Lower lobe of right lung (tissue), 2 donors: Measurements from ENCODE around the gene GDF11. TPM values are rescaled to one million over a fixed set of nuclear protein-coding genes. Genes with fewer than 3 reads are reported as not detected.
A peak's percentile ranks its signal among the peaks of the same experiment; 100 is the strongest.

Experiments used
- ATAC-seq, 2 donors: fragments of 200-7000 bp; cut with Tn5 transposase; one replicate each; pipeline ENCODE4 v1.9.1; 2020 to 2022; ENCODE audit warnings: mild to moderate bottlenecking in 2 of 2, moderate library complexity in 2 of 2
- DNase-seq: peaks from one replicate; pipeline ENCODE4 v3.0.0-alpha.2; 2020
- H3K27ac ChIP-seq: fragments of 200-600 bp; one replicate; pipeline ENCODE4 v1.8.0; 2022
- H3K27me3 ChIP-seq: fragments of 200-600 bp; one replicate; pipeline ENCODE4 v1.8.0; 2022; ENCODE audit warnings: low read depth
- H3K36me3 ChIP-seq: fragments of 200-600 bp; one replicate; pipeline ENCODE4 v1.8.0; 2022; ENCODE audit warnings: mild to moderate bottlenecking
- H3K4me1 ChIP-seq: fragments of 200-600 bp; one replicate; pipeline ENCODE4 v1.8.0; 2022
- H3K4me3 ChIP-seq: fragments of 200-600 bp; one replicate; pipeline ENCODE4 v1.8.0; 2022; ENCODE audit warnings: mild to moderate bottlenecking
- H3K9me3 ChIP-seq: fragments of 200-600 bp; one replicate; pipeline ENCODE4 v1.8.0; 2022
- CTCF ChIP-seq: fragments of 200-600 bp; IDR thresholded peaks from one replicate; pipeline ENCODE4 v1.8.0; 2022; ENCODE audit warnings: antibody characterized with exemption, mild to moderate bottlenecking
- intact Hi-C: fragments of 100-400 bp; cut with DNase I; formaldehyde crosslinking; loops from one replicate; pipeline ENCODE4 v1.11.0; 2022
- total RNA-seq: library from RNA; stranded (reverse); fragmentation: NEBNext Ultra II Directional; extraction: Animal tissue kit (Norgen Biotek cat#: 25700); gene quantifications from one replicate; pipeline ENCODE4 v1.2.1, GENCODE V29; 2021
- donor health status: DM: no; HTN: yes; CAD: no; lungs with severe emphysema.

The GDF11 gene
- total RNA-seq, 1 donor from 2014 or later = 3.8 TPM

- TF ChIP-seq CTCF = peak; percentile 78
- Histone ChIP-seq H3K36me3 (no peaks in the 10 kb centered on the region), H3K27me3 (no peaks in the 10 kb centered on the region), H3K4me1 (peaks cover 21% of the 10 kb centered on the region), H3K27ac (no peak overlapping the region), H3K9me3 (no peaks in the 10 kb centered on the region), H3K4me3 (no peak overlapping the region)
- ATAC-seq (peak; percentile 83 to 86), DNase-seq (peak; percentile 80)
- intact Hi-C loops = no loop called here
These were observed 5.9 kb upstream of the GDF11 start for GRCh38 chr12:55736780-55737580.

- DNase-seq = no peak
These were observed 5.3 kb upstream of the GDF11 start for GRCh38 chr12:55737581-55738122.

GRCh38 chr12:55738123-55739024, 4.5 kb upstream of the GDF11 start:
- H3K9me3 ChIP-seq = no peaks in the 10 kb centered on the region
- DNase-seq = peak; percentile 85
- TF ChIP-seq CTCF = peak; percentile 87
- H3K27me3 ChIP-seq = no peaks in the 10 kb centered on the region
- peaks cover 23% of the 10 kb centered on the region for H3K4me1 ChIP-seq
- H3K36me3 ChIP-seq = no peaks in the 10 kb centered on the region
- peak; percentile 84 to 91 for ATAC-seq
- H3K27ac ChIP-seq = peak overlapping the region; percentile 82
- H3K4me3 ChIP-seq = peak overlapping the region; percentile 66
- intact Hi-C loops = no loop called here

More at GRCh38 chr12:55737581-55738122, 5.3 kb upstream of the GDF11 start:
- peak overlapping the region; percentile 82 for H3K27ac ChIP-seq
- peak overlapping the region; percentile 66 for H3K4me3 ChIP-seq
- no peaks in the 10 kb centered on the region for H3K27me3 ChIP-seq
- intact Hi-C loops = no loop called here
- H3K4me1 ChIP-seq = peaks cover 23% of the 10 kb centered on the region
- no peaks in the 10 kb centered on the region for H3K9me3 ChIP-seq
- no peaks in the 10 kb centered on the region for H3K36me3 ChIP-seq
- TF ChIP-seq CTCF = no peak
- peak; percentile 4 for ATAC-seq

GRCh38 chr12:55739025-55739378, 3.9 kb upstream of the GDF11 start:
- Histone ChIP-seq H3K4me1 (peaks cover 30% of the 10 kb centered on the region), H3K27ac (no peak overlapping the region), H3K4me3 (peak overlapping the region; percentile 66), H3K9me3 (no peaks in the 10 kb centered on the region), H3K36me3 (no peaks in the 10 kb centered on the region), H3K27me3 (no peaks in the 10 kb centered on the region)
- no peak for ATAC-seq
- TF ChIP-seq CTCF = no peak
- intact Hi-C loops = no loop called here
- no peak for DNase-seq

- Histone ChIP-seq H3K36me3 (no peaks in the 10 kb centered on the region), H3K27me3 (no peaks in the 10 kb centered on the region), H3K4me3 (no peak overlapping the region), H3K4me1 (peaks cover 29% of the 10 kb centered on the region), H3K27ac (no peak overlapping the region), H3K9me3 (no peaks in the 10 kb centered on the region)
- ATAC-seq (no peak), DNase-seq (no peak)
- intact Hi-C loops = loop anchor here (10.0 kb wide), 1 partner anchor 193 kb away; the partner anchor contains the start of gene DGKA
- no peak for TF ChIP-seq CTCF
These were observed 816 bp upstream of the GDF11 start for GRCh38 chr12:55741931-55742680.
